ENCODE results near the gene ARHGAP8. TPM values are rescaled to one million over a fixed set of nuclear protein-coding genes. Genes with fewer than 3 reads are reported as not detected.

Gene ARHGAP8
- total RNA-seq, 4 donors from 2014 or later, result 1.5 to 6.9 (median 4.2) TPM

GRCh38 chr22:44711241-44711560, 41.2 kb upstream of the ARHGAP8 start:
- H3K36me3 ChIP-seq, result peaks cover 7% of the 10 kb centered on the region
- H3K27me3 ChIP-seq, result no peaks in the 10 kb centered on the region
- no peaks in the 10 kb centered on the region for H3K9me3 ChIP-seq
- peaks cover 18% of the 10 kb centered on the region for H3K4me1 ChIP-seq
- TF ChIP-seq EP300 (IDR thresholded peaks at IDR 0.05) (no peak), CTCF (IDR thresholded peaks at IDR 0.05) (no peak), POLR2AphosphoS5 (IDR thresholded peaks at IDR 0.05) (no peak), POLR2A (IDR thresholded peaks at IDR 0.05) (no peak)
- 55% methylated on average over 4 of the region's 4 CpGs for WGBS
- peak overlapping the region; percentile 15 for H3K27ac ChIP-seq
- no peak for DNase-seq (ENCODE audit: low spot score in 2 of 2)
- no peak overlapping the region for H3K4me3 ChIP-seq

- no peak for DNase-seq (ENCODE audit: low spot score in 2 of 2)
- peaks cover 18% of the 10 kb centered on the region for H3K4me1 ChIP-seq
- no peak overlapping the region for H3K4me3 ChIP-seq
- no peaks in the 10 kb centered on the region for H3K27me3 ChIP-seq
- TF ChIP-seq POLR2A (IDR thresholded peaks at IDR 0.05), result no peak
- TF ChIP-seq CTCF (IDR thresholded peaks at IDR 0.05), result no peak
- TF ChIP-seq EP300 (IDR thresholded peaks at IDR 0.05), result no peak
- TF ChIP-seq POLR2AphosphoS5 (IDR thresholded peaks at IDR 0.05), result no peak
- WGBS, result 83% methylated on average over 17 of the region's 23 CpGs
- H3K36me3 ChIP-seq, result peaks cover 7% of the 10 kb centered on the region
- H3K9me3 ChIP-seq, result no peaks in the 10 kb centered on the region
- H3K27ac ChIP-seq, result peak overlapping the region; percentile 15
Observed at GRCh38 chr22:44711690-44712555, 40.5 kb upstream of the ARHGAP8 start.

GRCh38 chr22:44712962-44713361, 39.4 kb upstream of the ARHGAP8 start:
- Histone ChIP-seq H3K27me3 (no peaks in the 10 kb centered on the region), H3K9me3 (no peaks in the 10 kb centered on the region), H3K4me3 (no peak overlapping the region), H3K4me1 (peaks cover 18% of the 10 kb centered on the region), H3K27ac (no peak overlapping the region), H3K36me3 (peaks cover 12% of the 10 kb centered on the region)
- no peak for DNase-seq (ENCODE audit: low spot score in 2 of 2)
- TF ChIP-seq CTCF (IDR thresholded peaks at IDR 0.05) (no peak), EP300 (IDR thresholded peaks at IDR 0.05) (no peak), POLR2AphosphoS5 (IDR thresholded peaks at IDR 0.05) (no peak), POLR2A (IDR thresholded peaks at IDR 0.05) (no peak)
- 89% methylated on average over 7 of the region's 8 CpGs for WGBS

- no peak overlapping the region for H3K27ac ChIP-seq
- WGBS, result 72% methylated on average over 16 of the region's 18 CpGs
- H3K9me3 ChIP-seq, result no peaks in the 10 kb centered on the region
Observed at GRCh38 chr22:44714703-44715350, 37.5 kb upstream of the ARHGAP8 start.

GRCh38 chr22:44718418-44718817, 34.0 kb upstream of the ARHGAP8 start:
- WGBS, result 95% methylated on average over 3 of the region's 3 CpGs
- Histone ChIP-seq H3K9me3 (no peaks in the 10 kb centered on the region), H3K4me3 (no peak overlapping the region), H3K27me3 (no peaks in the 10 kb centered on the region), H3K27ac (no peak overlapping the region), H3K4me1 (no peaks in the 10 kb centered on the region), H3K36me3 (peaks cover 19% of the 10 kb centered on the region)
- no peak for TF ChIP-seq EP300 (IDR thresholded peaks at IDR 0.05)
- no peak for TF ChIP-seq POLR2A (IDR thresholded peaks at IDR 0.05)
- TF ChIP-seq POLR2AphosphoS5 (IDR thresholded peaks at IDR 0.05), result no peak
- no peak for TF ChIP-seq CTCF (IDR thresholded peaks at IDR 0.05)
- no peak for DNase-seq (ENCODE audit: low spot score in 2 of 2)

More at GRCh38 chr22:44714703-44715350, 37.5 kb upstream of the ARHGAP8 start:
- H3K4me3 ChIP-seq, result no peak overlapping the region
- TF ChIP-seq POLR2A (IDR thresholded peaks at IDR 0.05), result no peak
- TF ChIP-seq POLR2AphosphoS5 (IDR thresholded peaks at IDR 0.05), result peak in 1 of 3 donors; percentile 54
- DNase-seq (ENCODE audit: low spot score in 2 of 2), result no peak
- H3K36me3 ChIP-seq, result peaks cover 12% of the 10 kb centered on the region
- H3K27me3 ChIP-seq, result no peaks in the 10 kb centered on the region
- H3K4me1 ChIP-seq, result peaks cover 18% of the 10 kb centered on the region
